A549 (cell line): Measurements from ENCODE around the gene POC1B. TPM values are rescaled to one million over a fixed set of nuclear protein-coding genes. Genes with fewer than 3 reads are reported as not detected.

Source experiments
- ATAC-seq, 2 experiments: fragments of 200-7000 bp in 1 of 2; fragments of >200 bp in 1 of 2; cut with Nextera tagmentation in 1 of 2; cut with Tn5 transposase in 1 of 2; 3 replicates each; pipeline versions ENCODE4 v1.8.0 to v1.9.1; 2018 to 2020; ENCODE audit warnings: mild to moderate bottlenecking in 1 of 2, moderate library complexity in 1 of 2
- CTCF ChIA-PET: fragments of 300-600 bp; sonication (Branson Sonifier 250); formaldehyde crosslinking; extraction: SDS; loops from one replicate; lab custom pipeline; 2021; ENCODE audit warnings: antibody characterized with exemption, inconsistent platforms; lab: Yijun Ruan, JAX
- POLR2A ChIA-PET: fragments of 350-600 bp; formaldehyde crosslinking; extraction: SDS; loops from one replicate; lab custom pipeline; 2021; ENCODE audit warnings: antibody characterized with exemption, inconsistent platforms; lab: Yijun Ruan, JAX
- DNase-seq, 2 experiments: peaks; one replicate each; pipeline versions ENCODE4 v3.0.0 to v3.0.0-alpha.2; 2011 to 2016; ENCODE audit warnings: low read depth in 1 of 2, low spot score in 1 of 2
- FAIRE-seq: peaks from 2 replicates; lab custom pipeline; 2011; peaks lifted over from hg19 to GRCh38; lab: Jason Lieb, UNC
- H3K27ac ChIP-seq, 2 experiments: fragments of >200 bp; sonication (Bioruptor Twin); formaldehyde crosslinking; 3 replicates each; pipeline ENCODE4 v1.5.1; 2016 to 2017
- H3K4me1 ChIP-seq: fragments of >200 bp; sonication (Bioruptor Twin); formaldehyde crosslinking; 3 replicates; pipeline ENCODE4 v1.6.1; 2016
- H3K4me2 ChIP-seq: fragments of >200 bp; sonication (Bioruptor Twin); formaldehyde crosslinking; 3 replicates; pipeline ENCODE4 v1.6.1; 2016
- H3K4me3 ChIP-seq: fragments of >200 bp; sonication (Bioruptor Twin); formaldehyde crosslinking; 3 replicates; pipeline ENCODE4 v1.5.1; 2016
- H3K9me3 ChIP-seq: fragments of >200 bp; sonication (Bioruptor Twin); formaldehyde crosslinking; 3 replicates; pipeline ENCODE4 v1.6.1; 2016
- CHD4 ChIP-seq: fragments of 200-600 bp; sonication (generic); IDR thresholded peaks from 2 replicates; pipeline ENCODE4 v1.6.1; 2016; ENCODE audit warnings: antibody characterized with exemption, mild to moderate bottlenecking, borderline replicate concordance
- EHMT2 ChIP-seq: fragments of 200-600 bp; sonication (generic); IDR thresholded peaks from 2 replicates; pipeline ENCODE4 v1.6.1; 2016; ENCODE audit warnings: antibody characterized with exemption, low read depth, mild to moderate bottlenecking, moderate library complexity
- FOSL2 ChIP-seq, 2 experiments: fragments of 450-650 bp in 1 of 2; fragments of >200 bp in 1 of 2; sonication (Bioruptor Twin) in 1 of 2; formaldehyde crosslinking; IDR thresholded peaks; 2 replicates each; pipeline versions ENCODE4 v1.5.0 to v1.6.1; 2016 to 2020; ENCODE audit warnings: mild to moderate bottlenecking in 1 of 2, moderate library complexity in 1 of 2
- FOXS1 ChIP-seq: fragments of 250-450 bp; sonication (Bioruptor Pico); IDR thresholded peaks from 2 replicates; pipeline ENCODE4 v1.5.0; 2020; ENCODE audit warnings: mild to moderate bottlenecking, moderate library complexity
- HDAC2 ChIP-seq: fragments of 200-600 bp; sonication (generic); IDR thresholded peaks from 2 replicates; pipeline ENCODE4 v1.6.1; 2016
- HMGXB4 ChIP-seq: fragments of 250-450 bp; sonication (Bioruptor Pico); IDR thresholded peaks from 2 replicates; pipeline ENCODE4 v1.5.0; 2021; ENCODE audit warnings: mild to moderate bottlenecking, moderate library complexity, borderline replicate concordance
- HOXA7 ChIP-seq: fragments of 250-450 bp; sonication (Bioruptor Pico); IDR thresholded peaks from 2 replicates; pipeline ENCODE4 v1.5.0; 2020; ENCODE audit warnings: mild to moderate bottlenecking, moderate library complexity
- JUN ChIP-seq, 2 experiments: fragments of >200 bp; sonication (Bioruptor Twin); formaldehyde crosslinking; IDR thresholded peaks; 2 replicates in 1 of 2; 3 replicates in 1 of 2; pipeline ENCODE4 v1.6.1; 2016 to 2017
- JUNB ChIP-seq: fragments of >200 bp; sonication (Bioruptor Twin); formaldehyde crosslinking; IDR thresholded peaks from 2 replicates; pipeline ENCODE4 v1.6.1; 2016
- MAZ ChIP-seq: fragments of 150-350 bp; IDR thresholded peaks from 2 replicates; pipeline ENCODE4 v1.6.1; 2014; ENCODE audit warnings: antibody characterized with exemption, low read depth, low read length, borderline replicate concordance
- MYC ChIP-seq: IDR thresholded peaks from 2 replicates; pipeline ENCODE4 v1.6.1; 2012; ENCODE audit warnings: mild to moderate bottlenecking, inconsistent platforms, low read length, improper control_type of control experiment, borderline replicate concordance
- NFE2L2 ChIP-seq: fragments of 150-350 bp; conservative IDR thresholded peaks from 2 replicates; pipeline ENCODE4 v1.6.1; 2014; ENCODE audit warnings: low read length
- PHF8 ChIP-seq: fragments of 200-600 bp; sonication (generic); IDR thresholded peaks from 2 replicates; pipeline ENCODE4 v1.6.1; 2016; ENCODE audit warnings: low read depth, mild to moderate bottlenecking, antibody characterized with exemption, moderate library complexity, borderline replicate concordance
- REST ChIP-seq: fragments of 200-600 bp; sonication (generic); IDR thresholded peaks from 2 replicates; pipeline ENCODE4 v1.6.1; 2016; ENCODE audit warnings: antibody characterized with exemption, mild to moderate bottlenecking, moderate library complexity
- RFX5 ChIP-seq: fragments of 450-650 bp; IDR thresholded peaks from 2 replicates; pipeline ENCODE4 v1.7.1; 2014; ENCODE audit warnings: antibody characterized with exemption, mild to moderate bottlenecking, moderate library complexity
- RNF2 ChIP-seq: fragments of 200-600 bp; sonication (generic); IDR thresholded peaks from 2 replicates; pipeline ENCODE4 v1.6.1; 2016; ENCODE audit warnings: low read depth, mild to moderate bottlenecking, antibody characterized with exemption, moderate library complexity, borderline replicate concordance
- SMC3 ChIP-seq: fragments of >200 bp; sonication (Bioruptor Twin); formaldehyde crosslinking; IDR thresholded peaks from 3 replicates; pipeline ENCODE4 v1.6.1; 2018; ENCODE audit warnings: inconsistent platforms
- WGBS: methylation state at CpG from one replicate; pipeline ENCODE4 v1.1.6; 2017; ENCODE audit errors: missing lambda C conversion rate; 5-methylcytosine and 5-hydroxymethylcytosine counted together
- polyA plus RNA-seq, 4 experiments: library from polyadenylated mRNA; depleted of rRNA in 3 of 4; stranded (reverse); fragments of >200 nt; fragmentation: RNase III in 1 of 4; extraction: RNeasy Plus Mini Kit Qiagen cat#74134 plus additional on column Dnase treatment in 1 of 4; gene quantifications; 2 replicates in 3 of 4; 3 replicates in 1 of 4; pipeline ENCODE4 v1.2.3, GENCODE V29; 2011 to 2017
- TF ChIP-seq, protein P1 (sequence below): fragments of >200 bp; sonication (Bioruptor Twin); formaldehyde crosslinking; IDR thresholded peaks from 3 replicates; pipeline ENCODE4 v1.5.1; 2016
- TF ChIP-seq, protein P2 (sequence below): fragments of 250-450 bp; sonication (Bioruptor Pico); IDR thresholded peaks from 2 replicates; pipeline ENCODE4 v1.5.0; 2020; ENCODE audit warnings: low read depth, mild to moderate bottlenecking, moderate library complexity

POC1B gene
- polyA plus RNA-seq, 2 of the 4 experiments (the other 2 are of a cell fraction): 10.8 to 38.6 TPM

DNA sequence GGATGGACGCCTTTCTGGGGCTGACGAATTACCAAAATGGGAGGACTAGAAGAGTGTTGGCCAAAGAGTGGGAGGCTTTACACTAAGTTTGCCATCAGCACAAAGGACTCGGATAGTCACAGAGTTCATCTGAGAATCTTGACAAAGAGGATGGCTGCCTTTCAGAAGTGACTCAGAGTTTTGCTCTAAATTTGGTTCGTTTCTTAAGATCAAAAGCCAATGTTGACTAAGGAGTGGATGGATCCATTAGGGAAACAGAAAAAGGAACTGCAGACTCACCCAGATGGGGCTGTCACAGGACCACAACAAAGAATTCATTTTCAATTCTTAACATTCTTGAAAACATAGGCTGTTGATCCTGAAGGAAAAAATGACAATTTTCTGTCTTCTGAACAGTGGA is 92.2 kb downstream of the POC1B start (continued):
- TF ChIP-seq REST: no peak
- no peak for TF ChIP-seq HOXA7

GRCh38 chr12:89432396-89432795 is 93.5 kb downstream of the POC1B start:
- WGBS: 90% methylated on average over 1 of the region's 1 CpG
- FAIRE-seq (no peak), DNase-seq (no peak), ATAC-seq (no peak)
- H3K4me2 ChIP-seq: no peak overlapping the region
- H3K9me3 ChIP-seq: no peaks in the 10 kb centered on the region
- ChIA-PET POLR2A (no interaction called here), CTCF (interaction anchor here (0.7 to 1.7 kb wide), 2 partner anchors 30 to 381 kb away, joined by 3 read pairs; no protein-coding TSS in a partner anchor)
- TF ChIP-seq MYC (no peak), FOXS1 (CRISPR knock-in tag) (no peak)
- H3K27ac ChIP-seq: no peak overlapping the region
- no peaks in the 10 kb centered on the region for H3K4me1 ChIP-seq
- no peak overlapping the region for H3K4me3 ChIP-seq

DNA sequence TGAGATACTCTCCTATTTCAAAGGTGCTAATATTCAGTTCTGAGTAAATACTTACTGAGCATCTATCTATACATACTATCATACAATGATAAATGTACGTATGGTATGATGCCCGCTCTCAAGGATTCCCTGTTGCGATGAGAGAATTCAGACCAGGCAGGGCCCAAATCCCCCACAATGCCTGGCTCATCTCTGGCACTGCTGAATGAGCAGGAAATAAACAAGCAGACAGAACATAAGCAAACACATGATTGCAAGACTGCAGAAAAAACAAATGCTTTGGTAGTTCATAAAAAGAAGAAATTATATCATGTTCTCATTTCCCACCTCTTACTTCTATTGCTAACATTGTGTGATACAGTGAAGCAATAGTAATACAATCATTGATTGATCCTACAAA is 96.3 kb downstream of the POC1B start:
- WGBS: 94% methylated on average over 3 of the region's 3 CpGs
- FAIRE-seq: no peak

GRCh38 chr12:89427508-89428156 is 98.2 kb downstream of the POC1B start:
- WGBS: 30% methylated on average over 3 of the region's 3 CpGs
- ChIA-PET CTCF (interaction anchor here (0.6 to 2.4 kb wide), 5 partner anchors 12 to 470 kb away, joined by 3 to 8 read pairs (median 3); no protein-coding TSS in a partner anchor), POLR2A (no interaction called here)
- H3K9me3 ChIP-seq: no peaks in the 10 kb centered on the region
- H3K4me3 ChIP-seq: no peak overlapping the region
- H3K4me1 ChIP-seq: no peaks in the 10 kb centered on the region
- ATAC-seq: no peak
- TF ChIP-seq FOSL2 (IDR thresholded peaks at IDR 0.05) (no peak), FOSL2 (CRISPR knock-in tag; IDR thresholded peaks at IDR 0.05) (no peak), HDAC2 (no peak), MAZ (no peak), HMGXB4 (CRISPR knock-in tag) (no peak), CHD4 (no peak), JUNB (no peak), JUN (IDR thresholded peaks at IDR 0.05) (no peak), HOXA7 (no peak), EHMT2 (no peak), PHF8 (no peak), RFX5 (no peak), NFE2L2 (no peak), RNF2 (no peak)
- TF ChIP-seq, protein P1, sequence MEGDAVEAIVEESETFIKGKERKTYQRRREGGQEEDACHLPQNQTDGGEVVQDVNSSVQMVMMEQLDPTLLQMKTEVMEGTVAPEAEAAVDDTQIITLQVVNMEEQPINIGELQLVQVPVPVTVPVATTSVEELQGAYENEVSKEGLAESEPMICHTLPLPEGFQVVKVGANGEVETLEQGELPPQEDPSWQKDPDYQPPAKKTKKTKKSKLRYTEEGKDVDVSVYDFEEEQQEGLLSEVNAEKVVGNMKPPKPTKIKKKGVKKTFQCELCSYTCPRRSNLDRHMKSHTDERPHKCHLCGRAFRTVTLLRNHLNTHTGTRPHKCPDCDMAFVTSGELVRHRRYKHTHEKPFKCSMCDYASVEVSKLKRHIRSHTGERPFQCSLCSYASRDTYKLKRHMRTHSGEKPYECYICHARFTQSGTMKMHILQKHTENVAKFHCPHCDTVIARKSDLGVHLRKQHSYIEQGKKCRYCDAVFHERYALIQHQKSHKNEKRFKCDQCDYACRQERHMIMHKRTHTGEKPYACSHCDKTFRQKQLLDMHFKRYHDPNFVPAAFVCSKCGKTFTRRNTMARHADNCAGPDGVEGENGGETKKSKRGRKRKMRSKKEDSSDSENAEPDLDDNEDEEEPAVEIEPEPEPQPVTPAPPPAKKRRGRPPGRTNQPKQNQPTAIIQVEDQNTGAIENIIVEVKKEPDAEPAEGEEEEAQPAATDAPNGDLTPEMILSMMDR: no peak
- H3K4me2 ChIP-seq: no peak overlapping the region
- DNase-seq: no peak
- H3K27ac ChIP-seq: no peak overlapping the region
- no peak for FAIRE-seq

More for the DNA sequence above, 96.3 kb downstream of the POC1B start:
- POLR2A ChIA-PET: no interaction called here
- Histone ChIP-seq H3K4me1 (no peaks in the 10 kb centered on the region), H3K4me3 (no peak overlapping the region), H3K27ac (no peak overlapping the region), H3K4me2 (no peak overlapping the region), H3K9me3 (no peaks in the 10 kb centered on the region)
- TF ChIP-seq JUNB: no peak
- TF ChIP-seq, protein P2, sequence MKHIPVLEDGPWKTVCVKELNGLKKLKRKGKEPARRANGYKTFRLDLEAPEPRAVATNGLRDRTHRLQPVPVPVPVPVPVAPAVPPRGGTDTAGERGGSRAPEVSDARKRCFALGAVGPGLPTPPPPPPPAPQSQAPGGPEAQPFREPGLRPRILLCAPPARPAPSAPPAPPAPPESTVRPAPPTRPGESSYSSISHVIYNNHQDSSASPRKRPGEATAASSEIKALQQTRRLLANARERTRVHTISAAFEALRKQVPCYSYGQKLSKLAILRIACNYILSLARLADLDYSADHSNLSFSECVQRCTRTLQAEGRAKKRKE (CRISPR knock-in tag): no peak
- TF ChIP-seq SMC3: no peak
- DNase-seq (no peak), ATAC-seq (no peak)
- CTCF ChIA-PET: no interaction called here
